Muscle layer of colon (tissue), 2 donors: Measurements from ENCODE around the gene AGAP1.

ENCODE experiments used
- H3K27ac ChIP-seq: one replicate; pipeline ENCODE4 v1.7.0; 2013; ENCODE audit warnings: low read depth, mild to moderate bottlenecking, low read length, moderate library complexity
- H3K27me3 ChIP-seq, 2 donors: one replicate each; pipeline ENCODE4 v1.7.0; 2013; ENCODE audit warnings: low read length in 2 of 2, mild to moderate bottlenecking in 2 of 2; ENCODE audit not compliant: insufficient read depth in 2 of 2, control insufficient read depth in 1 of 2
- H3K36me3 ChIP-seq: one replicate; pipeline ENCODE4 v1.7.0; 2013; ENCODE audit warnings: mild to moderate bottlenecking, low read length; ENCODE audit not compliant: insufficient read depth
- H3K4me1 ChIP-seq: one replicate; pipeline ENCODE4 v1.7.0; 2013; ENCODE audit warnings: mild to moderate bottlenecking, low read length; ENCODE audit not compliant: insufficient read depth
- H3K4me3 ChIP-seq, 2 donors: one replicate each; pipeline ENCODE4 v1.7.0; 2013; ENCODE audit warnings: low read length in 2 of 2, low read depth in 1 of 2, mild to moderate bottlenecking in 1 of 2, moderate library complexity in 1 of 2
- H3K9ac ChIP-seq: one replicate; pipeline ENCODE4 v1.7.0; 2013; ENCODE audit warnings: low read length
- H3K9me3 ChIP-seq: one replicate; pipeline ENCODE4 v1.7.0; 2013; ENCODE audit warnings: mild to moderate bottlenecking, low read length
- donor health status: abdominal sarcoma.
- donor health status: Adenocarcinoma of cecum.

Gene AGAP1

GRCh38 chr2:235523486-235524150 lies 29.8 kb downstream of the AGAP1 start:
- Histone ChIP-seq H3K4me1 (no peaks in the 10 kb centered on the region), H3K27ac (no peak overlapping the region), H3K27me3 (no peaks in the 10 kb centered on the region), H3K36me3 (no peaks in the 10 kb centered on the region), H3K9ac (no peak overlapping the region), H3K9me3 (no peaks in the 10 kb centered on the region), H3K4me3 (no peak overlapping the region)

GRCh38 chr2:235526166-235526565 lies 32.3 kb downstream of the AGAP1 start:
- H3K9ac ChIP-seq = no peak overlapping the region
- H3K36me3 ChIP-seq = no peaks in the 10 kb centered on the region
- no peak overlapping the region for H3K4me3 ChIP-seq
- H3K9me3 ChIP-seq = no peaks in the 10 kb centered on the region
- H3K27me3 ChIP-seq = no peaks in the 10 kb centered on the region
- no peaks in the 10 kb centered on the region for H3K4me1 ChIP-seq
- no peak overlapping the region for H3K27ac ChIP-seq

- Histone ChIP-seq H3K27me3 (no peaks in the 10 kb centered on the region), H3K27ac (no peak overlapping the region), H3K9ac (no peak overlapping the region), H3K9me3 (no peaks in the 10 kb centered on the region), H3K36me3 (no peaks in the 10 kb centered on the region), H3K4me3 (no peak overlapping the region), H3K4me1 (no peaks in the 10 kb centered on the region)
Observed at GRCh38 chr2:235527806-235528469, 34.1 kb downstream of the AGAP1 start.

GRCh38 chr2:235529621-235530020 lies 35.8 kb downstream of the AGAP1 start:
- no peaks in the 10 kb centered on the region for H3K36me3 ChIP-seq
- no peak overlapping the region for H3K27ac ChIP-seq
- H3K27me3 ChIP-seq = no peaks in the 10 kb centered on the region
- H3K4me3 ChIP-seq = no peak overlapping the region
- no peaks in the 10 kb centered on the region for H3K4me1 ChIP-seq
- H3K9me3 ChIP-seq = no peaks in the 10 kb centered on the region
- H3K9ac ChIP-seq = no peak overlapping the region

- Histone ChIP-seq H3K9ac (no peak overlapping the region), H3K4me1 (no peaks in the 10 kb centered on the region), H3K36me3 (no peaks in the 10 kb centered on the region), H3K27ac (no peak overlapping the region), H3K9me3 (no peaks in the 10 kb centered on the region), H3K4me3 (no peak overlapping the region), H3K27me3 (no peaks in the 10 kb centered on the region)
Observed at GRCh38 chr2:235530735-235531134, 36.9 kb downstream of the AGAP1 start.

GRCh38 chr2:235532307-235532706 lies 38.5 kb downstream of the AGAP1 start:
- Histone ChIP-seq H3K9me3 (no peaks in the 10 kb centered on the region), H3K4me1 (no peaks in the 10 kb centered on the region), H3K9ac (no peak overlapping the region), H3K27me3 (no peaks in the 10 kb centered on the region), H3K4me3 (no peak overlapping the region), H3K27ac (no peak overlapping the region), H3K36me3 (no peaks in the 10 kb centered on the region)

- Histone ChIP-seq H3K36me3 (no peaks in the 10 kb centered on the region), H3K27ac (no peak overlapping the region), H3K4me3 (no peak overlapping the region), H3K27me3 (no peaks in the 10 kb centered on the region), H3K4me1 (no peaks in the 10 kb centered on the region), H3K9me3 (no peaks in the 10 kb centered on the region), H3K9ac (no peak overlapping the region)
Observed at GRCh38 chr2:235533198-235533597, 39.4 kb downstream of the AGAP1 start.

- Histone ChIP-seq H3K27ac (no peak overlapping the region), H3K36me3 (no peaks in the 10 kb centered on the region), H3K4me1 (no peaks in the 10 kb centered on the region), H3K27me3 (no peaks in the 10 kb centered on the region), H3K9ac (no peak overlapping the region), H3K9me3 (no peaks in the 10 kb centered on the region), H3K4me3 (no peak overlapping the region)
Observed at GRCh38 chr2:235533616-235534385, 40.0 kb downstream of the AGAP1 start.

GRCh38 chr2:235534678-235535422 lies 41.0 kb downstream of the AGAP1 start:
- H3K27me3 ChIP-seq = no peaks in the 10 kb centered on the region
- H3K9ac ChIP-seq = no peak overlapping the region
- H3K36me3 ChIP-seq = no peaks in the 10 kb centered on the region
- H3K9me3 ChIP-seq = no peaks in the 10 kb centered on the region
- H3K27ac ChIP-seq = no peak overlapping the region
- H3K4me3 ChIP-seq = no peak overlapping the region
- no peaks in the 10 kb centered on the region for H3K4me1 ChIP-seq

- H3K4me3 ChIP-seq = no peak overlapping the region
- H3K36me3 ChIP-seq = no peaks in the 10 kb centered on the region
- no peak overlapping the region for H3K9ac ChIP-seq
- H3K27me3 ChIP-seq = no peaks in the 10 kb centered on the region
- H3K27ac ChIP-seq = no peak overlapping the region
- no peaks in the 10 kb centered on the region for H3K4me1 ChIP-seq
- no peaks in the 10 kb centered on the region for H3K9me3 ChIP-seq
Observed at GRCh38 chr2:235535423-235536130, 41.7 kb downstream of the AGAP1 start.

GRCh38 chr2:235536711-235537110 lies 42.9 kb downstream of the AGAP1 start:
- Histone ChIP-seq H3K9me3 (no peaks in the 10 kb centered on the region), H3K4me3 (no peak overlapping the region), H3K27ac (no peak overlapping the region), H3K4me1 (no peaks in the 10 kb centered on the region), H3K27me3 (no peaks in the 10 kb centered on the region), H3K36me3 (no peaks in the 10 kb centered on the region), H3K9ac (no peak overlapping the region)
